ENCODE results near the gene CA5B.
"Not testable (repeated sequence)": the region's sequence is repeated elsewhere in the genome, so short reads cannot be mapped to it uniquely, and the experiment has no call there.

CA5B gene

DNA sequence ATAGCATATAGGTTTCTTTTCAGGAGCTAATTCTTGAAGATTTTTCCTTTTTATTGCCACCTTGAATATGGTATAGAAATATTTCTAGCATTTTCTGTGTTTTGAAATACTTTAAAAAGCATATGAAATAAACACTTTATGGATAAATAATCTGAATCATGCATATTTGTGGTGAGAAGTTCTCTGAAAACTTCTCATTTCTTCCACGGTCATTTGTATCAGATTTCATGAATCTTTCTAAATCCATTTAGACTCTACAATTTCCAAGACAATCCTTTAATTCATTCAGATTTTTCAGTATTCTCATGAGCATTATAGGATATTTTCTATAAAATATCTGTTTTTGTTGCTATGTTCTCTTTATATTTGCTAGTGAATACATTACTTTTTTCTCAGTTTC, 16.2 kb upstream of the CA5B start:
- Histone ChIP-seq H3K4me1 (ENCODE audit: control insufficient read depth in 1 of 2, insufficient read depth in 2 of 2, low read length in 2 of 2) (no peaks in the 10 kb centered on the region), H3K9me3 (ENCODE audit: control insufficient read depth in 1 of 2, low read length in 2 of 2) (no peaks in the 10 kb centered on the region), H3K4me3 (ENCODE audit: low read depth in 1 of 2, low read length in 2 of 2) (no peak overlapping the region), H3K36me3 (ENCODE audit: control insufficient read depth in 1 of 2, insufficient read depth in 2 of 2, low read length in 2 of 2) (no peaks in the 10 kb centered on the region), H3K9ac (ENCODE audit: low read depth in 1 of 2, low read length in 2 of 2) (no peak overlapping the region), H3K27me3 (ENCODE audit: control insufficient read depth in 1 of 2, insufficient read depth in 2 of 2, low read length in 2 of 2) (no peaks in the 10 kb centered on the region), H3K27ac (ENCODE audit: low read depth, low read length) (no peak overlapping the region)

- Histone ChIP-seq H3K9ac (ENCODE audit: low read depth in 1 of 2, low read length in 2 of 2) (no peak overlapping the region), H3K4me1 (ENCODE audit: control insufficient read depth in 1 of 2, insufficient read depth in 2 of 2, low read length in 2 of 2) (no peaks in the 10 kb centered on the region), H3K36me3 (ENCODE audit: control insufficient read depth in 1 of 2, insufficient read depth in 2 of 2, low read length in 2 of 2) (no peaks in the 10 kb centered on the region), H3K4me3 (ENCODE audit: low read depth in 1 of 2, low read length in 2 of 2) (no peak overlapping the region), H3K27me3 (ENCODE audit: control insufficient read depth in 1 of 2, insufficient read depth in 2 of 2, low read length in 2 of 2) (no peaks in the 10 kb centered on the region), H3K27ac (ENCODE audit: low read depth, low read length) (no peak overlapping the region), H3K9me3 (ENCODE audit: control insufficient read depth in 1 of 2, low read length in 2 of 2) (no peaks in the 10 kb centered on the region)
Observed at GRCh38 chrX:15723887-15724517, 14.1 kb upstream of the CA5B start.

- Histone ChIP-seq H3K27ac (ENCODE audit: low read depth, low read length) (no peak overlapping the region), H3K36me3 (ENCODE audit: control insufficient read depth in 1 of 2, insufficient read depth in 2 of 2, low read length in 2 of 2) (no peaks in the 10 kb centered on the region), H3K27me3 (ENCODE audit: control insufficient read depth in 1 of 2, insufficient read depth in 2 of 2, low read length in 2 of 2) (no peaks in the 10 kb centered on the region), H3K4me3 (ENCODE audit: low read depth in 1 of 2, low read length in 2 of 2) (no peak overlapping the region), H3K9me3 (ENCODE audit: control insufficient read depth in 1 of 2, low read length in 2 of 2) (no peaks in the 10 kb centered on the region), H3K4me1 (ENCODE audit: control insufficient read depth in 1 of 2, insufficient read depth in 2 of 2, low read length in 2 of 2) (no peaks in the 10 kb centered on the region), H3K9ac (ENCODE audit: low read depth in 1 of 2, low read length in 2 of 2) (no peak overlapping the region)
Observed at GRCh38 chrX:15724911-15725310, 13.2 kb upstream of the CA5B start.

DNA sequence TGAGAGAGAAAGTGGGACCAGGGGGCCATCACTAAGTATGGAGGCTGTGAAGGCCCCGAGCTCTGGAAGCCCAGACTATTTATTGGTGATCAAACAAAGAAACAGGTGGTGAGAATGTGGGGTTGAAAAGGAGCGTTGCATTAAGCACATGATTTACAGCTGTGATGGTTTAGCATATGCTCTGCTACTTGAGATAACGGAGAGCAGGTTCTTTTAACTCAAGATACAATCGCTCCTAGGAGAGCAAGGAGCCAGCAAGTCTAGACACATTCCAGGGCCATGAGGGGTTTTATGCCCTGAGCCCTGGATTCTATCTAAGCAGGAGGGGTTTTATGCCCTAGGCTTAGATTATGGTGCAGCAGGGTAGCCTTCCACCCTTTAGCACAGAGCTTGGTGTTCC, 6.7 kb upstream of the CA5B start:
- not testable (repeated sequence) for H3K27me3 ChIP-seq (ENCODE audit: control insufficient read depth in 1 of 2, insufficient read depth in 2 of 2, low read length in 2 of 2); H3K4me1 ChIP-seq (ENCODE audit: control insufficient read depth in 1 of 2, insufficient read depth in 2 of 2, low read length in 2 of 2); H3K4me3 ChIP-seq (ENCODE audit: low read depth in 1 of 2, low read length in 2 of 2); H3K36me3 ChIP-seq (ENCODE audit: control insufficient read depth in 1 of 2, insufficient read depth in 2 of 2, low read length in 2 of 2); H3K27ac ChIP-seq (ENCODE audit: low read depth, low read length); H3K9me3 ChIP-seq (ENCODE audit: control insufficient read depth in 1 of 2, low read length in 2 of 2); H3K9ac ChIP-seq (ENCODE audit: low read depth in 1 of 2, low read length in 2 of 2)

- Histone ChIP-seq H3K9ac (ENCODE audit: low read depth in 1 of 2, low read length in 2 of 2) (peak overlapping the region; percentile 32 to 33), H3K27ac (ENCODE audit: low read depth, low read length) (no peak overlapping the region)
Observed at GRCh38 chrX:15737190-15737958, 696 bp upstream of the CA5B start.

GRCh38 chrX:15739886-15740285, 1.8 kb downstream of the CA5B start:
- H3K4me3 ChIP-seq (ENCODE audit: low read depth in 1 of 2, low read length in 2 of 2) = no peak overlapping the region
- no peaks in the 10 kb centered on the region for H3K36me3 ChIP-seq (ENCODE audit: control insufficient read depth in 1 of 2, insufficient read depth in 2 of 2, low read length in 2 of 2)
- peaks cover 6 to 9% of the 10 kb centered on the region in 2 donors for H3K4me1 ChIP-seq (ENCODE audit: control insufficient read depth in 1 of 2, insufficient read depth in 2 of 2, low read length in 2 of 2)
- no peak overlapping the region for H3K9ac ChIP-seq (ENCODE audit: low read depth in 1 of 2, low read length in 2 of 2)
- no peaks in the 10 kb centered on the region for H3K9me3 ChIP-seq (ENCODE audit: control insufficient read depth in 1 of 2, low read length in 2 of 2)
- no peaks in the 10 kb centered on the region for H3K27me3 ChIP-seq (ENCODE audit: control insufficient read depth in 1 of 2, insufficient read depth in 2 of 2, low read length in 2 of 2)
- H3K27ac ChIP-seq (ENCODE audit: low read depth, low read length) = no peak overlapping the region

More at GRCh38 chrX:15737190-15737958, 696 bp upstream of the CA5B start:
- Histone ChIP-seq H3K27me3 (ENCODE audit: control insufficient read depth in 1 of 2, insufficient read depth in 2 of 2, low read length in 2 of 2) (no peaks in the 10 kb centered on the region), H3K4me1 (ENCODE audit: control insufficient read depth in 1 of 2, insufficient read depth in 2 of 2, low read length in 2 of 2) (peaks cover 6 to 9% of the 10 kb centered on the region in 2 donors), H3K9me3 (ENCODE audit: control insufficient read depth in 1 of 2, low read length in 2 of 2) (no peaks in the 10 kb centered on the region), H3K4me3 (ENCODE audit: low read depth in 1 of 2, low read length in 2 of 2) (peak overlapping the region; percentile 61 to 73), H3K36me3 (ENCODE audit: control insufficient read depth in 1 of 2, insufficient read depth in 2 of 2, low read length in 2 of 2) (no peaks in the 10 kb centered on the region)

GRCh38 chrX:15744181-15744867, 6.3 kb downstream of the CA5B start:
- Histone ChIP-seq H3K4me3 (ENCODE audit: low read depth in 1 of 2, low read length in 2 of 2) (no peak overlapping the region), H3K9me3 (ENCODE audit: control insufficient read depth in 1 of 2, low read length in 2 of 2) (no peaks in the 10 kb centered on the region), H3K36me3 (ENCODE audit: control insufficient read depth in 1 of 2, insufficient read depth in 2 of 2, low read length in 2 of 2) (no peaks in the 10 kb centered on the region), H3K4me1 (ENCODE audit: control insufficient read depth in 1 of 2, insufficient read depth in 2 of 2, low read length in 2 of 2) (no peaks in the 10 kb centered on the region), H3K27me3 (ENCODE audit: control insufficient read depth in 1 of 2, insufficient read depth in 2 of 2, low read length in 2 of 2) (no peaks in the 10 kb centered on the region), H3K9ac (ENCODE audit: low read depth in 1 of 2, low read length in 2 of 2) (no peak overlapping the region), H3K27ac (ENCODE audit: low read depth, low read length) (no peak overlapping the region)

DNA sequence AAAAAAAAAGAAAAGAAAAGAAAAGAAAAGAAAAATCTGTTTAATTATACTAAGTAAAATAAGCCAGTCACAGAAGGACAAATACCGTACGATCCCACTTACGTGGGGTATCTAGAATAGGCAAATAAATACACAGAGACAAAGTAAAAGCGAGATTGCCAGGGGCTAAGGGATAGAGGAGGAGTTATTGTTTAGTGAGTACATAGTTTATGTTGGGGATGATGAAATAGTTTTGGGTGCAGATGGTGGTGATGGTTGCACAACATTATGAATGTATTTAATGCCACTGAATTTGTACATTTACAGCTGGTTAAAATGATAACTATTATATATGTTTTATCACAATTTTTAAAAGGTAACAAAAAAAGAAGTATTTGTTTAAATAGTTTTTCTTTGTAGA, 7.1 kb downstream of the CA5B start:
- Histone ChIP-seq H3K36me3 (ENCODE audit: control insufficient read depth in 1 of 2, insufficient read depth in 2 of 2, low read length in 2 of 2) (no peaks in the 10 kb centered on the region), H3K9ac (ENCODE audit: low read depth in 1 of 2, low read length in 2 of 2) (no peak overlapping the region), H3K4me3 (ENCODE audit: low read depth in 1 of 2, low read length in 2 of 2) (no peak overlapping the region), H3K9me3 (ENCODE audit: control insufficient read depth in 1 of 2, low read length in 2 of 2) (no peaks in the 10 kb centered on the region), H3K4me1 (ENCODE audit: control insufficient read depth in 1 of 2, insufficient read depth in 2 of 2, low read length in 2 of 2) (peaks cover under 1 to 3% of the 10 kb centered on the region in 2 donors), H3K27me3 (ENCODE audit: control insufficient read depth in 1 of 2, insufficient read depth in 2 of 2, low read length in 2 of 2) (no peaks in the 10 kb centered on the region), H3K27ac (ENCODE audit: low read depth, low read length) (no peak overlapping the region)

GRCh38 chrX:15746651-15747050, 8.6 kb downstream of the CA5B start:
- H3K4me3 ChIP-seq (ENCODE audit: low read depth in 1 of 2, low read length in 2 of 2); H3K27me3 ChIP-seq (ENCODE audit: control insufficient read depth in 1 of 2, insufficient read depth in 2 of 2, low read length in 2 of 2); H3K9me3 ChIP-seq (ENCODE audit: control insufficient read depth in 1 of 2, low read length in 2 of 2): not testable (repeated sequence)

GRCh38 chrX:15747626-15748173, 9.6 kb downstream of the CA5B start:
- H3K9ac ChIP-seq (ENCODE audit: low read depth in 1 of 2, low read length in 2 of 2) = no peak overlapping the region
- no peak overlapping the region for H3K4me3 ChIP-seq (ENCODE audit: low read depth in 1 of 2, low read length in 2 of 2)
- H3K36me3 ChIP-seq (ENCODE audit: control insufficient read depth in 1 of 2, insufficient read depth in 2 of 2, low read length in 2 of 2) = no peaks in the 10 kb centered on the region
- peaks cover 7 to 9% of the 10 kb centered on the region in 2 donors for H3K4me1 ChIP-seq (ENCODE audit: control insufficient read depth in 1 of 2, insufficient read depth in 2 of 2, low read length in 2 of 2)
- H3K27ac ChIP-seq (ENCODE audit: low read depth, low read length) = no peak overlapping the region
- no peaks in the 10 kb centered on the region for H3K27me3 ChIP-seq (ENCODE audit: control insufficient read depth in 1 of 2, insufficient read depth in 2 of 2, low read length in 2 of 2)
- H3K9me3 ChIP-seq (ENCODE audit: control insufficient read depth in 1 of 2, low read length in 2 of 2) = no peaks in the 10 kb centered on the region

More at GRCh38 chrX:15746651-15747050, 8.6 kb downstream of the CA5B start:
- H3K9ac ChIP-seq (ENCODE audit: low read depth in 1 of 2, low read length in 2 of 2); H3K36me3 ChIP-seq (ENCODE audit: control insufficient read depth in 1 of 2, insufficient read depth in 2 of 2, low read length in 2 of 2); H3K27ac ChIP-seq (ENCODE audit: low read depth, low read length); H3K4me1 ChIP-seq (ENCODE audit: control insufficient read depth in 1 of 2, insufficient read depth in 2 of 2, low read length in 2 of 2): not testable (repeated sequence)
